ENCODE data around the gene BRWD1.
"Not testable (repeated sequence)": the region's sequence is repeated elsewhere in the genome, so short reads cannot be mapped to it uniquely, and the experiment has no call there.

The BRWD1 gene

DNA sequence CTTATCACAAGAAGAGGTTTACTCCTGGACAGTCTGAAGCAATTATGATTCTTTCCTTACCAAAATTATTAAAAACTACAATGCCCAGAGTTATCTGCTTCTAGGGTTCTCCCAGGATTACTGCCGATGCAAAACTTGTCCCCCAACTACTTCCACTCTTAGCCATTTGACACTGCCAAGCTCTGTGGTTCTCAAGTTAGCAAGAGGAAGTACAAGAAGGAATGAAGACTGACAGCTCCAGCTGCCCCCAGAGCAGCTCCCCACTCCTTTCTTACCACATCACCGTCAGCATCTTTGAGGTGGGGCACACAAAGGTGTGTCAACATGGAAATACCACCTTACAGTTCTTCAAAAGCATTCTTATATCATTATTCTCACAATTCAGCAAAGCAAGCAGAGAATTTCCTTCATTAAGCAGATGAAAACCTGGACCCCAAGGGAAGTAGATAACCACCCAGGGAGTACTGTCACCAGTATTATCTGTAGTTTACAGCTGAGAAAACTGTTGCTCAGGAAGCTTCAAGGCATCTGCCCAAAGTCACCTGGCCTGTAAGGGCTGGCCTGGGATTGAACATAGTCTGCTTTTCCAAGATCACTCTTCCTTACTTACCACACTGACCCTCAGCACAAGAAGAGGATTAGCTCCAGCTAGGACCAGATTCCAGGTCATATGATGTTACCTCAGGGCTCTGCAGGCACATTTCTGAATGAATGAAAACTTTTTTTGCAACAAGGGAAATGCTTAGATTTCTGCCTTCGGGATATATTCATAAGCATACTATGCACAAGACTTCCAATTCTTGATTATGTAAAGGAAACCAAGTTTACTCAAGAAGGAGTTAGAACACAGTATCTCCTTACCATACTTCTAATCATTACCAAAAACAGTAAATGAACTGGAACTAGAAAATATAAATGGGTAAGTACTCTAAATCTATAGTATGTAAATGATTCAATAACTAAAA, 139.4 kb downstream of the BRWD1 start:
- DNase-seq (ENCODE audit: low read depth), result no peak

DNA sequence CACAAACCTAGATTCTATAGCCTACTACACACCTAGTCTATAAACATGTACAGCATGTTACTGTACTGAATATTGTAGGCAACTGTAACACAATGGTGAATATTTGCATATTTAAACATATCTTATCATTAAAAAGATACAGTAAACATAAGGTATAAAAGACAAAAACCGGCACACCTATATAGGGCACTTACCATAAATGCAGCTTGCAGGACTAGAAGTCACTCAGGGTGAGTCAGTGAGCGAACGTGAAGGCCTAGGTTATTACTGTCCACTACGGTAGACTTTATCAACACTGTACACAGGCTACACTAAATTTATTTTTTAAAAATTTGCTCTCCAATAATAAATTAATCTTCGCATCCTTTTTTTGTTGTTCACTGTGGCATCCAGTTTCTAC, 143.5 kb downstream of the BRWD1 start:
- no peak for DNase-seq (ENCODE audit: low read depth)

DNA sequence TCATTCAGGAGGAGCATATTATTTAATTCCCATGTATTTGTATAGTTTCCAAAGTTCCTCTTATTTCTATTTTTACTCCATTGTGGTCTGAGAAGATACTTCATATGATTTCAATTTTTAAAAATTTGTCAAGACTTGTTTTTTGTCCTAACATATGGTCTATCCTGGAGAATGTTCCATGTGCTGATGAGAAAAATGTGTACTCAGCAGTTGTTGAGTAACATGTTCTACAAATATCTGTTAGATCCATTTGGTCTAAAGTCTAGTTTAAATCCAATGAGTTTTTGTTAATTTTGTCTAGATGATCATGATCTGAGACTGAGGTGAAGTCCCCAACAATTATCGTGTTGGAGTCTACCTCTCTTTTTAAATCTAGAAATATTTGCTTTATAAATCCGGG, 144.6 kb downstream of the BRWD1 start:
- DNase-seq (ENCODE audit: low read depth), result no peak

DNA sequence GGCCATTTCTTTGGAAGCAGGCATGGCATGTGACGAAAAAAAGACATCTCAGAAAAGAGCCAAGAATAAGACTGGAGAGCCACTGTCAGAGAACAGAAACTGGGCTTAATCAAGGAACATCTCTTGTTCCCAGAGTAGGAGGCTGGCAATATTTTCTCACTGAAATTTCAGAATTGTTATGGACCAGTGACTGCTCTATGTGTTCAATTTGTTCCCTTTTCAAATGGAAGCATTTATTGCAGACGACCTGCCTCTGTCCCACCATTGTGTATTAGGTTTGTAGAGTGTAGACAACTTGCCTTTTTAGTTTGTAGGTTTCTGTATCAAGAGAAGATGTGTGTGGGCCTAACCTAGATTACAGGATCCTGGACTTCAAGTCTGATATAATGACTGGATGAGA, 148.9 kb downstream of the BRWD1 start:
- no peak for DNase-seq (ENCODE audit: low read depth)

DNA sequence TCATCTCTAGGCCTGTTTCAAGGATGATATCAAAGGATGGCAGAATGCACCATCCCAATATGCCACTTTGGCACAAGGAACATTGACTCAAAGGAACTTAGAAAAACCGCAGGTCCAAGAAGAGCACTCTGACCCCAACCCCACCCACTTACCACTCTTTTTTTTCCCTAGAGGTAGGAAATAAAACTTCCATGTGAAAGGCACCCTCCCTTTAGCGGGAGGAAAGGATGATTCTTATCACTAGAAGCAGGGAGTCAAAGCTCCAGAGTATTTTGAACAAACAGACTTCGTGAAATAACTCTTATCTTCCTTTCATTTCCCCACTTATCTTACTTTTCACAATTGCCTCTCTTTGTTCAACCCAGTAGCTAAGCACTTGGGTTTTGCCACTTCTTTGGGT, 152.4 kb downstream of the BRWD1 start:
- DNase-seq (ENCODE audit: low read depth), result no peak

DNA sequence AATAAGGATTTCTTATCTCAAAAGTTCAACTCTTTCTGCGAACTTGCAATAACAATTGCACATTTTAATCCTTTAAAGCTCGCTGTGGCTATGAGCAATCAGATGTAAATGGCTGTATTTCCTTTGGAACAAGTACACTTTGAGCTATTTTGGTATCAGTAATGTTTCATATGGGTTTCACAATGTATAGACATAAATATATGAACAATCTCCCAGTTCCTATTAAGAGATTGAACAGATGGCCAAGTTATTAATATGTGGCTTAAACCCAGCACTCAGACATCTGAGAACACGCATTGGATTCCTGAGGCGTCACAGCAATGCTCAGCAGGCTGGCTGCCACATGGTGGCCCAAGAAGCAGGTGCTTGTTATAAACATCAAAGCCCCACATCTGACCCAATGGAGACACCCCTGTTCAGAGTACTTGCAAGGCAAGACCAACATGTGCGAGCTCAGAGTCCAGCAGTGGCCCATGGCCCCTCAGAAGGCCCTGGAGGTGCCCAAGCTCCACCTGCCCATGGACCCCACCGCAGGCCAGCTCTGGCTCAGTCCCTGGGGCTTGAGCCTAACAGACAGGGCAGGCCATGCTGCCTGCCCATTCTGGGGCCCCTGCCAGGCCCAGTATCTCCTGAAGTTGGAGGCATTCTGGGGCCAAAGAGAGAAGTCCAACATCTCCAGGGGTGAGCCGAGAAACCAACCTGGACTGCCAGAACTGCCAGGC, 153.9 kb downstream of the BRWD1 start:
- DNase-seq (ENCODE audit: low read depth), result no peak

DNA sequence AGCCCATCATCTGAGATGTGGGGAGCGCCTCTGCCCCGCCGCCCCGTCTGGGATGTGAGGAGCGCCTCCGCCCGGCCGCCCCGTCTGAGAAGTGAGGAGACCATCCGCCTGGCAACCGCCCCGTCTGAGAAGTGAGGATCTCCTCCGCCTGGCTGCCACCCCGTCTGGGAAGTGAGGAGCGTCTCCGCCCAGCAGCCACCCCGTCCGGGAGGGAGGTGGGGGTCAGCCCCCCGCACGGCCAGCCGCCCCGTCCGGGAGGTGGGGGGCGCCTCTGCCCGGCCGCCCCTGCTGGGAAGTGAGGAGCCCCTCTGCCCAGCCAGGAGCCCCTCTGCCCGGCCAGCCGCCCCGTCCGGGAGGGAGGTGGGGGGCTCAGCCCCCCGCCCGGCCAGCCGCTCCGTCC, 156.2 kb downstream of the BRWD1 start:
- not testable (repeated sequence) for DNase-seq (ENCODE audit: low read depth)

DNA sequence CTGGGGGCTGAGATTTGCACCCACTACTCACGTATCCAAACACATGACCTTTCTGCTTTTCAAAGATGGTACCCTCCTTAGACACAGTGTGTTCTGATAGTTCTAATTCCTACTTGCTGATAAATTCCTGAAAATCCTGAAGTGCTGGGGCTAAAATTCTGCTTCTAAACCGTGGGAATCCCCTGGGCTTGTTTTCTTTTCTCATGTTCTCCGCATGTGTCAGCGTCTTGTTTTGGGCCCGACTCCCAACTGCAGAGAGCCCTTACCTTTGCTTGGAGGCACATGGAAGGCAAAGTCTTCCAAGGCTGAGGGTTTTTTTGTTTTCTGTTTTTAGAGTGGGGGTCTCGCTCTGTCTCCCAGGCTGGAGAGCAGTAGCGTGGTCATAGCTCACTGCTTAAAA, 157.4 kb downstream of the BRWD1 start:
- DNase-seq (ENCODE audit: low read depth), result no peak

DNA sequence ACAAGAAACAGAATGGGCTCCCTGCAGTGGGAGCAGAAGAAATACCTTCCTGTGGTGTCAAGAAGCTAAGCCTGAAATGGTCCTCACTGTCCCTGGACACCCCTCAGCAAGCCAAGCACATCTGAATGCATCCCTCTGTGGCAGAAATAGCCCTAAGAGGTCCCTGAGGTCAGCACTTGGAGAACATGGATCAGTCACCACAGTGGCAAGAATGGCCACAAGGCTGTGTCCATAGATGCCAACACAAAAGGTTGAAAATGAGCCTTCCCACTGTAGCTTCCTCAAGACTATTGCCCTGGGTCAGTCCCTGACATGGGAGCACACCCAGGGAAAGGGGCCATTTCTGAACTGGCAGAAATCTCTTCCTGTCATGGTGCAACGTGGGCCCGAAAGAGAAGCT, 157.9 kb downstream of the BRWD1 start:
- DNase-seq (ENCODE audit: low read depth), result no peak

DNA sequence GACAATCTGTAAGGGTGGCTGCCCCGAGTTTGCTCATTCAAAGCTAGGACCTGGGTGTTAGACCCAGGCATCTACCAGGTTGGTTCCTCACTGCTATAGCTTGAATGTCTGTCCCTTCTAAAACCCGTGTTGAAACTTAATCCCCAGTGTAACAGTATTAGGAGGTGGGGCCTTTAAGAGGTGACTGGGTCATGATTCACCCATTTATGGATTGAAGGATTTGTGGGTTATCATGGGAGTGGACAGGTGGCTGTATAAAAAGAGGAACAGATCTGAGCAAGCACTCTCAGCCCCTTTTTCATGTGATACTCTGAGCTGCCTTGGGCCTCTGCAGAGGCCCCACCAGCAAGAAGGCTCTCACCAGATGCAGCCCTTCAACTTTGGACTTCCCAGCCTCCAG, 159.6 kb downstream of the BRWD1 start:
- DNase-seq (ENCODE audit: low read depth), result no peak

DNA sequence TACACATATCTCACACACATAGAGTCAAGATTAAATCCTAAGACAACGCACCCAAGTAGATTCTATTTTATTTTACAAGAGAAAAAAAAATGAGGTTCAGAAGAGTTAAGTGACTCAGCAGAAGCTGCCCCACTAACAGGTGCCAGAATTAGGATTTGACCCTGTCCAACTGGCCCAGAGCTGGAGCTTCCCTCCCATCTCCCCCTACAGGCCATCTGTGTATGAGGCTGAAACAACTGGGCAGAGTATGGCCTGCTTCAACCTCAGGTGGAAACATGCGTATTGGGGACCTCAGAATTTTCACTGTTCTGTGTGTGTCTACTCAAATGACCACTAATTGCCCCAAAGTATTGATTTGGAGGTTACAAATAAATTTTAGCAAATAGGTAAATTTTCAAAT, 160.1 kb downstream of the BRWD1 start:
- no peak for DNase-seq (ENCODE audit: low read depth)

DNA sequence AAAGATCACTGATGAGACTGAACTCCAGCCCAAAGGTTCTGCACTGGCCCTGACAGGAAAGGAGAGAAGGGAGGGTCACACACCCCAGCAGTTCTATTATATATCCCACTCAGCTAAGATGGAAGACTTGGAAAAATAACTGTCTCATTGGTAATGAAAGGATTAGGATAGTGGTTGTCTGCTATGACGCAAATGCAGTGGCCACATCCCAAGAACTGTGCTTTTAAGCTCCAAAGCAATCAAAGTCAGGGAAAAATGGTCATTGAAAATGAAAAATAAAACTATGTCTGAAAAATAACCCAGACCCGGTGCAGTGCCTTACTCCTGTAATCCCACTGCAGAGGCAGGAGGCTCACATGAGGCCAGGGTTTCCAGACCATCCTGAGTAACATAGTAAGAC, 161.2 kb downstream of the BRWD1 start:
- DNase-seq (ENCODE audit: low read depth), result no peak

DNA sequence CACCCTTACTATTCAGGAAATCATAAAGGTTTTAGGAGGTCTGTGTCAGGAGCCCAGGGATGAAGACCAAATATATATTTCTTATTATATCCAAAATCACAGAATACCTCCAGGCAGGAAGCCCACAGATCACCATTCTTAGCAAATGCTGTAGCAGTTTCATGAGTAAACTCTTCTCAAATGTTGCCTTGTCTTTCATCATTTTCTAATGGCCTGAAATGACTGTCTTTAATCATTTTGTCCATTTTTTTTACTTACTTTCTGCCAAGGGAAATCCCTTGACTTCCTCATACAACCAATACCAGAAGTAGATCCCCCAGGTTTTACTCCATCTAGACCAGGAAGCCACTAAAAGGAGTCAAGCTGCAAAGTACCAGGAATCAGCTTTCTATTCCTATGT, 162.6 kb downstream of the BRWD1 start:
- DNase-seq (ENCODE audit: low read depth), result no peak

DNA sequence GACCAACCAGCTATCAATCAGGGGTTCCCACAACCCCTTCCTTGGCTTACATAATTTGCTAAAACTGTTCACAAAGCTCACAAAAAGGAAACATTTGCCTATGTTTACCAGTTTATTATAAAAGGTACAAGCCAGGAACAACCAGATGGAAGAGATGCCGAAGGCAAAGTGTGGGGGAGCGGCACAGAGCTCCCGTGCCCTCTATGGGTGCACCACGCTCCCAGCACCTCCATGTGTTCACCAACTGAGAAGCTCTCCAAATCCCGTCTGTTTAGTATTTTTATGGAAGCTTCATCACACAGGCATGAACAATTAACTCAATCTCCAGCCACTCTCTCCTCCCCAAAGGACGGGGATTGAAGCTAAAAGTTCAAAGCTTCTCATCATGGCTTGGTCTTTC, 163.1 kb downstream of the BRWD1 start:
- DNase-seq (ENCODE audit: low read depth), result no peak

DNA sequence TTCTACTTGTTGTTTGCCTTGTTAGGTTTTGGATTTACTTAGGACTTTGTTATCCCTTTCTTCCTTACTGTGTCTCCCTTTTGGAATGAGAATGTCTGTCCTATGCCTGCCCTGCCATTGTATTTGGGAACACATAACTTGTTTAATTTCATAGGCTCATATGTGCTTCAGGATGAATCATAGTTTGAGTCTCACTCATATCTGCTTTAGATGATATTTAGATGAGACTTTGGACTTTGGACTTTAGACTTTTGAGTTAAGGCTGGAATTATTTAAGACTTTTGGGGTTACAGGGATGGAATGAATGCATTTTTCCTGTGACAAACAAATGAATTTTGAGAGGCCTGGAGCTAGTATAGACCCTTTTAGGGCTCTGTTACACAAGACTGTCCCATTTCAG, 163.6 kb downstream of the BRWD1 start:
- DNase-seq (ENCODE audit: low read depth), result no peak

DNA sequence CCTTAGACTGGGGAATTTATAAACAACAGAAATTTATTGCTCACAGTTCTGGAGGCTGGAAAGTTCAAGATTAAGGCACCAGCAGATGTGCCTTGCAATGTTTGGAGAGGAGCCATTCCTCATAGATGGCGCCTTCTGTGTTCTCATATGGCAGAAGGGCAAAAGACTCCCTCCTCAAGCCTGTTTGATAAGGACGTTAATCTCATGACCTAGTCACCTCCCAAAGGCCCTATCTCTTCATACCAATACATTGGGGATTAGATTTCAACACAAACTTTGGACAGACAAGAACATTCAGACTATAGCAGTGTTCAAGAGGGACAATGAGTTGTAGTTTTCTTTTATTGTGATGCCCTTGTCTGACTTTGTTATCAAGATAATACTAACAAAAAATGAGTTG, 164.5 kb downstream of the BRWD1 start:
- DNase-seq (ENCODE audit: low read depth), result no peak

DNA sequence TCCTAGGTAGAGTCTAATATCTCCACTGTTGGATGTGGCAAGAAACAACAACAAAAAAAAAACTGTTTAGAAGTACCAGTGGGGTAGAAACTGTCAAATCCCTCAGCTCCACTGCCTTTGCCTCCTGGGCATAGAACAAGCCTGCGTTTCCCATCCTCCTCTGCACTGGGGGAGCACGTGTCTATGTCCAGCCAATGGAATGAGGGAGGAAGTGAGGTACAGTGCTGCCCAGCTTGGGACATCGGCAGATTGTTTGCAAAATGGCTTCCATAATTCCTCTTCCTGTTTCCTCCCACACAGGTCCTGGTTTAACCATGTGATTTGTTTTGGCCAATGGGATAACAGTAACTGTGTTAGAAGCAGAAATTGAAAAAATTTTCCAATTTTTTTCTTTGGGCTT, 169.2 kb downstream of the BRWD1 start:
- no peak for DNase-seq (ENCODE audit: low read depth)

DNA sequence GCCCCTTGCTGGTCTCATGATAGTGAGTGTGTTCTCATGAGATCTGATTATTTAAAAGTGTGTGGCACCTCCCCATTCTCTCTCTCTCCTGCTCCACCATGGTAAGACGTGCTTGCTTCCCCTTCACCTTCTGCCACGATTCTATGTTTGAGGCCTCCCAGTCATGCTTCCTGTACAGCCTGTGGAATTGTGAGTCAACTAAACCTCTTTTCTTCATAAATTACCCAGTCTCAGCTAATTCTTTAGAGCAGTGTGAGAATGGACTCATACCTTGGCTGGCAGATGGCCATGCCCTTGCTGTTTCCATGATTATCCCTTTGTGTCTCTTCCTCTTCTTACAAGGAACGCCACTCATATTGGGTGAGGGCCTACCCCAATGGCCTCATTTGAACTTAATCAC, 170.5 kb downstream of the BRWD1 start:
- DNase-seq (ENCODE audit: low read depth), result no peak

DNA sequence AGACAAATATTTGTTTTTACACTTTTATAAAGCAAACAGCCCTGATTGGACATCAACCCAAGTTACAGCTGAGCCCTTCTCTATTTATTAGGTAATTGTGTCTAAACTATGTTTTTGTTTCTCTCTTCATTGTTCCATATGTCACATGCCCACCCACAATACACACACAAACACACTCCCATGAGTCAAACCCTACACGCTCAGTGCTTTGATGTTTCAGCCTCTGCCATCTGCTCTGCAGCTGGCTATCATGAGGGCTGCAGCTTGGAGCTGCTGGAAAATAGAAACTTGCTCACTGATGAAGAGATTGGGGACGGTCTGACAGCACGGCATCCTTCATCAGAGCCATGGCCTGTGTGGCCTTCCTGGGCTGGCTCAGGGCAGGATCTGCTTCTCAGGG, 171.9 kb downstream of the BRWD1 start:
- DNase-seq (ENCODE audit: low read depth), result no peak

DNA sequence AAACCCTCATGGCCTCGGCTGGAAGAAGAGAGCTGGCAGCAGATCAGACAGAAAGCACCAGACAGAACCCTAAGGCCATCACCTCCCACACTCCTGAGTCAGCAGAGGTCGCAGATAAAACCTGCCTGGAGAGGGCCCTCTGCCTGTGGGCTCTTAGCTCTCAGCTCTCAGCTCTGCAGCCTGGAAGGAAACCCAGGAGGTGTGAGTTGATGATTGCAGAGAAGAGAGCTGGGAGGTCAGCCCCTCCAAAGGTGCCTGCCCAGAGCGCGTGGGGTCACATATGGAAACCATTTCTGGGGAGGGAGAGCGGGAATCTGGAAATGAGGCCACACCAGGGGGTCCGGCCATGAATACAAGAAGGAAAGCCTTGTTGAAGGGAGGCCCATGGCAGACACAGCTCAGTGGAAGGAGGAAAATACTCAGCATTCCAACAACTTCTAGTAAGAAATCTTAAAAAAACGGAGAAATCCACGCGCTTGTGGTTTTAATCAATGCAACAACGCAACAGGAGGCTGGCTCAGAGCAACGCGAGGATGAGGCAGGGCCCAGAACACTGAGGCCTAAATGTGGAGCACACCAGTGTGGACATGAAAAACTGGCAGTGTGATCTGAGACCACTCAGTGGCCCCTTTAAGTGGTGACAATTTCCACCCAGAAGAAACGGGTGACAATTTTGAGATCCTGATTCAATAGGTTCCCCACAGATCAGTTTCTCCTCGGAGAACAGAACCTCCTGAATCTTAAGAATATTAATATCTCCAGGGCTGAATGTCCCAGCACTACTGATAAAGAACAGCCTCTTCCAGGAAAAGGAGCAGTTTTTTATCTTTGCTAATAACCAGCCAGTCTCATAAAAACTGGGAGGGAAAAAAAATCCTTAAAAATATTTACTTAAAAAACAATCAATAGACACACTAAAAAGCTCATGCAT, 175.9 kb downstream of the BRWD1 start:
- DNase-seq (ENCODE audit: low read depth), result no peak

DNA sequence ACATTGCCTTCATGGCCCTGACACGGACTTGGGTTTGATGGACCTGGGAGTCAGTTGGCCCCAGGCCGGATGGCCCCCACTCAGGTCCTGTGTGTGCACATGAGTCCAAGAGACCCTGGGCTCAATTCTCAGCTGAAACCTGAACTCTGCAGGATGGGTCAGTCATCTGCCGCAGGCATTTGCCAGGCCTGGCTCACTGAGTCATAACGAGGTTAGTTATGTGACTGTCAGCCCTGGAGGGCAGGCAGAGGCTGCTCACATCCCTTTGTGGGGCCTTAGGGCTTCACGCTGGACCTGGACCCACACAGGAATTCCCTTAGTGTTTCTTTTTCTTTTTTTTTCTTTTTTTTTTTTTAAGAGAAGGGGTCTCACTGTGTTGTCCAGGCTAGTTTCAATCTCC, 176.7 kb downstream of the BRWD1 start:
- DNase-seq (ENCODE audit: low read depth), result no peak

DNA sequence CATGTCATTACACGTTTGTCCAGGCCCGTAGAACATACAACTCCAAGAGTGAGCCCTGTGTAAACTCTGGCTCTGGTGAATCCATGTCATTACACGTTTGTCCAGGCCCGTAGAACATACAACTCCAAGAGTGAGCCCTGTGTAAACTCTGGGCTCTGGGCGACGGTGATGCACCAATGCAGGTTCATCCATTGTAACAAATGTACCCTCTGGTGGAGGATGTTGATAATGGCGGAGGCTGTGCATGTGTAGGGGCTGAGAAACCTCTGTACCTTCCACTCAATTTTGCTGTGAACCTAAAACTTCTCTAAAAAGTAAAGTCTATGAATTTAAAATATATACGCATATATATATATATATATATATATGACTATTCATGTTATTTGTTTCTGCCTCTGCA, 177.3 kb downstream of the BRWD1 start:
- not testable (repeated sequence) for DNase-seq (ENCODE audit: low read depth)
